NOMO-1 treated with dmso at 0.1 percent for 144 hours (cell line): ENCODE measurements around the gene ERC2.
"Not testable (repeated sequence)": the region's sequence is repeated elsewhere in the genome, so short reads cannot be mapped to it uniquely, and the experiment has no call there.

ENCODE experiments used
- DNase-seq: peaks from one replicate; lab custom pipeline; 2025; ENCODE audit not compliant: unreplicated experiment; lab: John Stamatoyannopoulos, UW

Gene ERC2

DNA sequence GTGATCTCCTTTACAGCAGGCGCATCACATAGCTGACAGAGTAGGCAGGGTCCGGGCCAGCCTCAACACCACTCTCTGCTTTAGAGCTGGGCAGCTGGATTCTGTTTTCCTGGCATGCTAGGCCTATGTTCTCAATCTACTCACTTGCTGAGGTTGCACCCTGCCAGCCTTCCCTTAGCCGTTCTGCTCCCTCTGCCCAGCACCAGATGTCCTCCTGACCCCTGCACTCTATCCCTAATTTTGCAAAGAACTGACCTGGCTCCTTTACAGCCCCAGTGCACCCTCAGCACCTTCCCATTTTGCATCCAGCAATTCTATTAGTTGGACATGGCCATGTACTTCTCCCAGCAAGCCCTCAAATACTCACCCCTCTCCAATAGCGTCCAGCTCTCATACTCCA, 609.5 kb downstream of the ERC2 start:
- DNase-seq = no peak

DNA sequence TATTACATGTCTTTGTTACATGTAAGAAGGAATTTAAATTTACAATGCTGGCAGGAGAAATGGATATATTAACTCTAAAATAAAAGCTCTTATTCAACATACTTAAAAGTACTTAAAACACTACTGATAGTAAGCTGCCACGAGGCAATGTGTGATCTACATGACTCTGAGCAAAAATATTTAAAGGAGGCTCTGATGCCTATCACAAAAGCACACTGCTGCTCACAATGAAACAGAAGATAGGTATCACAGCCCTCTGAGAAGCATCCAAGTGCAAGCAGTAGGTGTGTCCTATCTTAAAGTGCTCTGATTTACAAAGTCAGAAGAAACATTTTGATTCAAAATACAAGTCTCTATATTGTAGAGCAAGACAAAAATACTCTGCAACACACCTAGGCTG, 610.0 kb downstream of the ERC2 start:
- DNase-seq = no peak

DNA sequence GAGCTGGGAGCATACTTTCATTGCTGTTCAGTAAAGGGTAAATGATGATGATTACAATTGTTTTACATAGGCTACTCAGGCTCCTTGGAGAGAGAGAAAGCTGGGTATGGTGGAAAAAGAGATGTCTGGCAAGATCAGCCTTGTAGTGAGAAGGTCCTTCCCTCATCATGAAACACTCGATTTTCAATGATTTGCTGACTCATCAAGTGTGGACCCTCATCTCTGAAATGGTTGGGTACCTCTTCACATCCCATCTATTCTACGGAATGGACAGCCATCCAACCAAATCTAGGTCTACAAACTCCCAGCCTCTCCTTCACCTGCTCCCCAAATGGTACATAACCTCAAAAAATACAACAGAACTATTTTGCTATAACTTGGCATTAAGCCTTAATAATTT, 610.6 kb downstream of the ERC2 start:
- DNase-seq = no peak

DNA sequence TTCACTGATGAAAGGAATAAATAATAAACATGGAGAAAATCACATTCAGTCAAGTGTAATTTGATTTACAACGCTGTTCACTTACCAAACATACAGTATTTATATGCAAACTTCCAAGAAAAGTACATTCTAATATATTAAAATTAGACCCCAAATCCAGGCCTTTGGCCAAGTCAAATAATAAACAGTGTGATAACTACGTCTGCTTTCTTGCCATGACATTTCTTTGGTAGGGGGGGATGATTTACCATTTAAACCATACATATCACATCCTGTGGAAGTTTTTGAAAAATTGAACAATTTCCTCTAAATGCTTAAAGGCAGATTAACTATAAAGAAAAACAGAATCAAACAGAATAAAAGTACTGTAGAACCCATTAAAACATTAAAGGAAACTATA, 613.0 kb downstream of the ERC2 start:
- DNase-seq = no peak

DNA sequence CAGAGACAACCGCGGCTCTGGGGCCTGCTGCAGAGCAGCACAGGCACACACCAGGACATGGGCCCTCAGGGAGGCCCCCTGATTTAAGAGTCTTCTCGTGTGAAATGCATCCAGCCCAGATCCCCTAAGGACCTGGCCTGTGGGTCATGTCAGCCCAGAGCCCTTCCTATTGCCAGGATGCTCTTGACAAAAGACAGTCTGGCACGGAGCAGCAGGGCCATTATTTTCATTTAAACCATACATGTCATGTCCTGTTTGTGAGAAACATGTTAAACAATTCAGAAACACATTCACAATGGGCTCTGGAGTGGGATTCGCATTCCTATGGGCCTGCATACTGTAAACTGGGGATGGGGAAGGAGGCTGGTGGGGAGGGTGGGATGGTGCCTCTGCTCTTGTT, 613.8 kb downstream of the ERC2 start:
- no peak for DNase-seq

DNA sequence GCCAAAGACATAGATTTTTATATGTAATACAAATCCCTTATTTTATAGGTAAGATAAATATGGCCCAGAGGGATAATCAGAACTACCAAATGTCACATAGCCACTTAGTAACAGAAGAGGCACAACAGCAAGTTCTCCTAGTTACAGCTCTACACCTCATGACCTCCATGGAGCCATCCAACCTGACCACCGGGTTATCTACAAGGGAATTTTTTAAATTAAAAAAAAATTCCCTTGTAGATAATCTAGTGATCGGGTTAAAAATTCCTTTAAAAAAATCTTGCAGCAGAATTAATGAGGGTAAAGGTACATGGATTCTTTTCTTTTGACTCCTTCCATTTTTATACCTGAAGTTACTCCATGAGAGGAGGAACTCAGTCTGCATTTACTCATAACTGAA, 615.9 kb downstream of the ERC2 start:
- DNase-seq = no peak

DNA sequence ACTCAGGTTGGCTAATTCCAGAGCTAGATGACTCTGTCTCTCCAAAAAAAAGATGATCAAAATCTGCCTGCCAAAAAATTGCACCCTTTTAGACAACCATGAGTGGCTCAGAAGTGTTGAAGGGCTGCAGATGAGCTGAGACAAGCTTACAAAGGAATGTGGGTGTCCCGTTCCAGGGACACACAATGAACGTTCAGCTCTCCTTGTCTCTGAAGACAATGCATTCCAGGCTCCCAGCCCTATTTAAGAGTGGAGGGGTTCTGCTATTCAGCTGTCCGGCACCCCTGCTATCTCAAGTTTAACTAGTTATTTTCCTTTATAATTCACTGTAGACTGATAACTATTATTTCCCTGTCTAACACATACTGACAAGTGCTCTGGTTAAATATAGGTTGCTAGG, 626.1 kb downstream of the ERC2 start:
- no peak for DNase-seq

DNA sequence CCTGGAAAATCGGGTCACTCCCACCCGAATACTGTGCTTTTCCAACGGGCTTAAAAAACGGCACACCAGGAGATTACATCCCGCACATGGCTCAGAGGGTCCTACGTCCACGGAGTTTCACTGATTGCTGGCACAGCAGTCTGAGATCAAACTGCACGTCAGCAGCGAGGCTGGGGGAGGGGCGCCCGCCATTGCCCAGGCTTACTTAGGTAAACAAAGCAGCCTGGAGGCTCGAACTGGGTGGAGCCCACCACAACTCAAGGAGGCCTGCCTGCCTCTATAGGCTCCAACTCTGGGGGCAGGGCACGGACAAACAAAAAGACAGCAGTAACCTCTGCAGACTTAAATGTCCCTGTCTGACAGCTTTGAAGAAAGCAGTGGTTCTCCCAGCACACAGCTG, 636.4 kb downstream of the ERC2 start:
- not testable (repeated sequence) for DNase-seq

DNA sequence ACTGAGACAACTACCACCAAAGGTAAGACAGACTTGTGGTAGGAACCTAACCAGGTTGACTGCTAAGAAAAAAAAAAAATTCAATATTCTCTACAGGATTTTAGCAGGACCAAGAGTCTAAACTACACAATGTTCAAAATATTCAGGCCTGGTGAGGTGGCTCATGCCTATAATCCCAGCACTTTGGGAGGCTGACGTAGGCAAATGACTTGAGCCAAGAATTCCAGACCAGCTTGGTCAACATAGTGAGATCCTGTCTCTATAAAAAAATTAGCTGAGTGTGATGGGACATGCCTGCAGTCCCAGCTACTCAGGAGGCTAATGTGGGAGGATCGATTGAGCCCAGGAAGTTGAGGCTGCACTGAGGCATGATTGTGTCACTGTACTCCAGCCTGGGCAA, 639.6 kb downstream of the ERC2 start:
- no peak for DNase-seq

DNA sequence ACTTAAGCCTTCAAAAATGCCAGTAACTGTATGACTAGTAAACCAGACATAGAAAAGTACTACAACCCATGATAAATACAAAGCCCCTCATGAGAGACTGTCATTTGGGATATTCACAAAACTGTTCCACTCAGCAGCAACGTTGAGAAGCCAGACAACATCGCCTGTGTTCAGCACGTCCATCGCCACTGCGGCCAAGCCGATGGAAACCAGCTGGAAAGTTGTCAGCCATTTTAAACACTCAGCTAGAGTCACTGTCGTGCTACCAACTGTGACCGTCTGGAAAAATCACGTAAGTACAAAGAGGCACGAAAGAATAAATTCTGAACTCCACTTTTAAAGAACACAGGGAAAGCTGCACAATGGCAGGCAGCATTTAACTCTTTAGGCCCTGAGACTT, 640.5 kb downstream of the ERC2 start:
- DNase-seq = no peak

DNA sequence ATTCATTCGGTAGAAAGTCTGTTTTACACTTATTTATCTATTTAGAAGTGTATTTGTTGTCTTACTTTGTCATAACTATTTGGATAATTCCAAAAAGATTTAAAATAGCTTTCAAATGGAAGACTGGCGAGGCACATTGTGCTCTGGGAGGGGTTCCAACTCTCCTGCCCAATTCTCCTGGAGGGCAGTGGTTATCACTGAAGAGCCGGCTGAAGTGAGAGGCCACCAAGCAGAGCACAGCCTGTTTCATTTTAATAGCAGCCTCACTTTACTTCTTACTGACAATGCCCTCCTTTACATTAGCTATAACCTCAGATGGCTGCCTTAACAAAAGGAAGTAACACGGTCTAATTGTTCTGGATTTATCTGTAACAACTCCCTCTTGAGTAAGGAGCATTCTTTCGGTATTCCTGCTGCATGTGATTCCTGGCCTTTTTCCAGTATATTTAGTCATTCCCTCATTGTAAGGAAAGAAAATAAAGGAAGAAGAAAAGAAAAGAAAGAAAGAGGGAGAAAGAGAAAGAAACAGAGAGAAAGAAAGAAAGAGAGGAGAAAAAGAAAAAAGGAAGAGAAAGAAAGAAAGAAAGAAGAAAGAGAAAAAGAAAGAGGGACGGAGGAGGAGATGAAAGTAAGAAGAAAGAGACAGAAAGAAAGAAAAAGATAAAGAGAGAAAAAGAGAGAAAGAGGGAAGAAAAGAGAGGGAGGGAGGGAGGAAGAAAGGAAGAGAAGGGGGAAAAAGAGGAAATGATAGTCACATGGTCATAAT, 641.4 kb downstream of the ERC2 start:
- no peak for DNase-seq

DNA sequence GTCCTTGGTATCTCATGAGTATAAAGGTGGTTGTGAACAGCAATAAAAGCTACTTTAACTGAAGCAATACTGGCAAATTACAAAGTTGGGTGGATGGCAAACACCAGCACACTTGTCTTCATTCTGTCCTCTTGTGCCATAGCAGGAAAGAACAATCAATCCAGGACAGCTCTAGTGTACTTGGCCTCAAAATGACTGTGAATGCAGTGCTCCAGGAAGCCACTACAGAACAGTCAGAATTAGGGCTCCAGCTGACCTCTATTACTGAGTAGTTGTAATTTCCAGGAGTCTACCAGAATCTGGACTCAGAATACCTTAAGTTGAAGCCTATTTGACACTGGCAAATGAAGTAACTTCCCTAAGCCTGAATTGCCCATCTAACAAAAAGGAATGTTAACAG, 642.2 kb downstream of the ERC2 start:
- DNase-seq = no peak

DNA sequence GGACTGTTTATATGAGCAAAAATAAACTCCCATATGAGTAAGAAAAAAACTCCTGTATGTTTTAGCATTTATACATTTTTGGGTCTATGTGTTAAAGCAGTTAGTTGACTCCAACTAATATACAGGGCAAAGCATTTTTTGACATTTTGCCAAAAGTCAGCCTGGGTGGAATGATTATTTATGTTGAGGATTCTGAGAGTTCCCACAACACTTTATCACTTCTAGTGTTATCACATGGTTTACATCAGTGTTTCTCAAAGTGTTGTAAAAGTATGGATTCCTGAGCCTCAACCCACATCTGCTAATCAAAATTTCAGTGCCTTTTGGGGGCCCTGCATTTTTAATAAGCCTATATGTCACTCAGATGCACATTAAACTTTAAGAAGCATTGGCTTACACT, 643.9 kb downstream of the ERC2 start:
- no peak for DNase-seq

DNA sequence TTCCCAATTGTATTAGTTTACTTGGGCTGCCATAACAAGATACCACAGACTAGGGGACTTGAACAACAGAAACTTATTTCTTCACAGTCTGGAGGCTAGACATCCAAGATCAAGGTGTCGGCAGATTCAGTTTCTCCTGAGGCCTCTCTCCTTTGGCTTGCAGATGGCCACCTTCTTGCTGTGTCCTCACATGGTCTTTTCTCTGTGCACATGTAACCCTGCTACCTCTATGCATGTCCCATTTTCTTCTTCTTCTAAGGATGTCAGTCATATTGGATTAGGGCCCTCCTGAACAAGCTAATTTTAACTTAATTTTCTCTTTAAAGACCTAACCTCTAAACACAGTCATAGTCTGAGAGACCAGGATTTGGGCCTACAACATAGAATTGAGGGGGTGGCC, 644.4 kb downstream of the ERC2 start:
- no peak for DNase-seq

DNA sequence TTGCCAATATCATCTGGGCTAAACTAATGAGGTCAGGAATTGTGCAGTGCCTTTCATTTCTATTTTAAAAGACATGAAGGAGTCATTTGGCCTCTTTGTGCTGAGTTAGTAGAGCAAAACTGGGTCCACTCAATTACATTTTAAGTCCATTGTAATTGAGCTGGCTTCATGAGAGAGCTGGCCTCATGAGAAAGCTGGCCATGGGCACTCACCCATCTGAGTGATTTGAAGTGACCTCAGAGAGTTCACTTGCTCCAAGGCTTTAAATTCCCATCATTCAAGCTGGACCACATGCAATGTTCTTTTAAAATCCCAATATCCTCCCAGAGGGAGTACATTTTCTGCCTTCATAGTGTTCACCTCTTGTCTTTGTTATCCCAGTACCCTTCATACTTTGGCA, 645.3 kb downstream of the ERC2 start:
- DNase-seq = no peak

DNA sequence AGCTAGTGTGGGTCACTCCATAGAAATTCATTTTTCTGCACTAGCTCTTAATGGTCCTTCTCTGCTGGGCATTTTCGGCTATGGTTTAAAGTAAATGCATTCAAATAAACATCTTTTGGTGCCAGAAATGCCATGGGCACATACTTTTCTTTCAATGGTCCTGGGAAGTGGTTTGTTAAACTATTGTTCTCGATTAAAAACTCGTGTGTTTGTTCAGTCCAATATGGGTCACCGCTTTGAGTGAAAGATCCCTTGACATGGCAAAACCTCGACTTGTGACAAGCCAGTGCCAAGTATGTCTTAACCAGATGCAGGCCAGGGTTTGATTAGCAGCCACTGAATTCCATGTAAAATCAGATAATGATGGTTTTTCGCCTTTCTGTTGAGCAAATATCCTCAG, 649.3 kb downstream of the ERC2 start:
- DNase-seq = no peak

DNA sequence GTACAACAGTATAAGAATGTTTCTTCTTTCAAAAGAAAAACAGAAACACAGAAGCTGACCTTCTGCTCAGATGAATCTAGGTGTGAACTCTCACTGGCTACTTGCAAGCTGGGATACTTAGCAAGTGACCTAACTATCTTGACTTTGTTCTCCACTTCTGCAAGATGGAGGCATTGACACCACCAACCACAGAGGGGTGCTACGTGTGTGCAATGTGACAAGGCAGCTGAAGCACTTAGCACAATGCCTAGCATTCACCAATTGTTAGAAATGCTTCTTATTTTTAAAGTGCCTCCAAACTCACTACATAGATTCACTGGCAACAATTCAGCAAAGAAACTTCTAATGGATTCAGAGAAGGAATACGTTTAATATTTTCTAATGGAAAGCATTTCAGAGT, 649.8 kb downstream of the ERC2 start:
- DNase-seq = no peak

DNA sequence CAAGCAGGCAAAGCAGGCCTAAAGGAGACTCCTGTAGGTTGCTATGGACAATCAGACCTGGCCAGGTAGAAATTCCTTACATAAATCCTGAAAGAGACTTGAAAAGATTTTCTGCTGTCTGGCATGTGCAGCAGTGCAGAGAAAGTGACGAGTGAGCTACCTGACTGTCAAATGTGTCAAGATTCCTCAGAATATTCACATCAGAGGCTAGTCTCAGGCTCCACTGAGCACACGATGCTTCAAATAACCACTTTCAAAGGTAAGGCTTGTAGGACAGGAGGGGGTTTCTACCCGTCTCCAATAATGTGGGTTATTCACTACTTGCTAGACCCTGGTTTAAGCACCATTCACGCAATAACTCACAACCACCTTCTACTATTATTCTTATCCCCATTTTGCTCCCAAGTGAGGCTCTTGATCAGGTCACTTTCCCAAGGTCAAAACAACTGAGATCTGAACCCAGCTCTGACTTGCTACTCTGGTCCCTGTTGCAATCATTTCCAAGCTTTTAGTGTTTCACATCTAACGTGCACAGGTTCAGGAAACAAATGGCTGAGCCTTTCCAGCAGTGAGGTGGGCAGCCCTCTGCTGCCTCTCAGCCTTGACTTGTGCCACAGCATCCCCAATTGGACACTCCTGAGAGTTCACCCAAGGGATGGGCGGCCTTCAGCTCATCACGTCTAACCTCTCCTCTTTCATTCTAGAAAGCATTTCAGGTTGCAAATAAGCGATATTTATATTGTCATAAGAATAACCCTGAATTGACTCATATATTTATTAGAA, 651.3 kb downstream of the ERC2 start:
- no peak for DNase-seq

DNA sequence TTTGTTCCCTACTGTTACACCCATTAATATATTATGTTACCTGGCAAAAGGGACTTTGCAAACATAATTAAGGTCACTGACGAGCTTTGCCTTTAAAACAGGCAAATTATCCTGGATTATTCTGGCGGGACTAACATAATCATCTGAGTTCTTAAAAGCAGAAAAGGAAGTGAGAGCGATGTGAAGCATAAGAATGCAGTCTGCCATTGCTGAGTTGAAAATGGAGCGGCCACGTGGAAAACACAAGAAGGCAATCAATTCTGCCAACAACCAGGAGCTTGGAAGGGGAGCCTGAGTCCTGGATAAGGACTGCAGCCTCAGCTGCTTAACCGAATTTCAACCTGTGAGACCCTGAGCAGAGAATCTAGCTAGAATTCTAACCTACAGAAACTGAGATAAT, 653.0 kb downstream of the ERC2 start:
- no peak for DNase-seq

DNA sequence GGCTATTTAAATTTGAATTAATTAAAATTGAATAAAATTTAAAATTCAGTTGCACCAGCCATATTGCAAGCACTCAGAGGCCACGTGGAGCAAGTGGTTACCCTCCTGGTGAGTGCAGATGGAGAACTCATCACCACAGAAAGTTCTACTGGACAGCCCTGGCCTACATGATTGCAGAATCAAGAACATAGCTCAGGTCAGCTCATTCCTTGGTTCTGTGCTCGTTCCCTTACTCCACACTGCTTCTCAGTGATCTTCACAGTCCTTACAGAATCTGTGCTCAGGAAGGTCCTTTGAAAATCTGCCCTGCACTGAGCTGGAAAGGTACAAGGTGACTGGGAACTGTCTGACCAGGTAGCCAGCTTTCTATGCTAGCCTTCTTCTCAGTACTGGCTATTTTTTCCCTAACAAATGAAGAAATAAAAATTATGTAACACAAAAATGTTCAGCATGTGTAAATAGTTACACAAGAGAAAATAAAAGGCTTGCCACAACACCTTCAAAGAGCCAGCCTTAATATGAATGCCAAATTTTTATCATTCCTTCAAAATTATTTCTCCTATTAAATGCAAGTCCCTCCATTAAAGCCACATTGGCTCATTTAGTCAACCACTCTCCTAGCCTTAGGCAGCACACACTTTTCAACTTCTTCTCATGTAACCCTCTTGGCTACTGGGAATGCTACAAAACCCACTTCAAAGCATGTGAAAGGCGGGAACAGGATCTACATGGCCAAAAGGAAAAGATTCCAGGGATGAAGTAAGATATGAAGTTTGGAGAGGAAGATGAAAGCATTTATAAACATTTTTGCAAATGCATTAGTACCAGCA, 654.8 kb downstream of the ERC2 start:
- no peak for DNase-seq

DNA sequence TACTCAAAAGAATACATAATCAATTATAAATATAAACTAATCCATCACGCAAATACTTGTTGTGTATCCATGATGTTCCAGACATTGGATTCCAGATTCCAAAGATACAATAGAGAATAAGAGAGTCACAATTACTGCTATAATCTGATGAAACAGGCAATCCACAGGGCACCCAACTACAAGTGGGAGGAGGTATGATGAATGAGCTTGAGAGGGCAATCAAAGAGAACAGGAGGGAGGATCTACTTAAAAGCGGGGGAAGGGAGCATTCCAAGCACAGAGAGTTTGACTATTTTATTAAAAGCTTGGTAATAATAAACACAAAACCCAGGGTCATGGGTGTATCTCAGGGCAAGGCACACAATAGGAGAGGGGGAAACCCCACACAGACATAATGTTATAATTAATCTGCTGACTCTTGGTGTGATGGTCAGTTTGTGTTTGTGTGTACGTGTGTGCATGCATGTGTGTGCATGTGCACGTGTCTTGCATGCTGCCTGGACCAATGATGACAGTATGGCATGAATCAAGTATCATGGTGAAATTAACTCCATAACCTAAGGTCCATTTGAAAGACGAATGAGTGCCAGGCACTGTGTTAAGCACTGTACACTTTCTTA, 655.8 kb downstream of the ERC2 start:
- DNase-seq = no peak
